ENCODE results near the gene CDC14A.

DNA sequence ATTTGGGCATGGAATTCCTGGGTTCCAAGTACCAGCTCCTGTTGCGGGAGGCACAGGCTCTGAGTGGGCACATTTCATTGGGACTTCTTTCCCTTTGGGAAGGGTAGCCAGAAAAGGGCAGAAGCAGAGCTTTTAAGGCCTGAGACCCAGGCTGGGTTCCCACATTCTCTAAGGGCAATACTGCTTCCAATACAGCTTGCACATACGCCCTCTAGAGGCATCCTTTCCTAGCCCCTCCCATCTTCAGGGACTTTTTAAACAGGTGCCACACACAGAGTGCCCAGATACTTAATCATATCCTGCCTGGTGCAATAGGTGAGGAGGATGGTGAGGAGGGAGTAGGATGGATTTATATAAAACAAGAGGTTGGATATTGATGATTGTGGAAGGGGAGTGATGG lies 191.3 kb downstream of the CDC14A start:
- TF ChIP-seq, protein P1, sequence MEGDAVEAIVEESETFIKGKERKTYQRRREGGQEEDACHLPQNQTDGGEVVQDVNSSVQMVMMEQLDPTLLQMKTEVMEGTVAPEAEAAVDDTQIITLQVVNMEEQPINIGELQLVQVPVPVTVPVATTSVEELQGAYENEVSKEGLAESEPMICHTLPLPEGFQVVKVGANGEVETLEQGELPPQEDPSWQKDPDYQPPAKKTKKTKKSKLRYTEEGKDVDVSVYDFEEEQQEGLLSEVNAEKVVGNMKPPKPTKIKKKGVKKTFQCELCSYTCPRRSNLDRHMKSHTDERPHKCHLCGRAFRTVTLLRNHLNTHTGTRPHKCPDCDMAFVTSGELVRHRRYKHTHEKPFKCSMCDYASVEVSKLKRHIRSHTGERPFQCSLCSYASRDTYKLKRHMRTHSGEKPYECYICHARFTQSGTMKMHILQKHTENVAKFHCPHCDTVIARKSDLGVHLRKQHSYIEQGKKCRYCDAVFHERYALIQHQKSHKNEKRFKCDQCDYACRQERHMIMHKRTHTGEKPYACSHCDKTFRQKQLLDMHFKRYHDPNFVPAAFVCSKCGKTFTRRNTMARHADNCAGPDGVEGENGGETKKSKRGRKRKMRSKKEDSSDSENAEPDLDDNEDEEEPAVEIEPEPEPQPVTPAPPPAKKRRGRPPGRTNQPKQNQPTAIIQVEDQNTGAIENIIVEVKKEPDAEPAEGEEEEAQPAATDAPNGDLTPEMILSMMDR (IDR thresholded peaks at IDR 0.05) = no peak
- TF ChIP-seq POLR2A (IDR thresholded peaks at IDR 0.05) = no peak

All from uterus (tissue), 2 donors.